ENCODE results near the gene GATAD2A. TPM values are rescaled to one million over a fixed set of nuclear protein-coding genes. Genes with fewer than 3 reads are reported as not detected.

The GATAD2A gene
- total and polyA plus RNA-seq, 9 of the 15 experiments (the other 6 are each of a cell fraction or from before 2014, with no cell fraction given) = 2.4 to 226 (median 44.2) TPM

DNA sequence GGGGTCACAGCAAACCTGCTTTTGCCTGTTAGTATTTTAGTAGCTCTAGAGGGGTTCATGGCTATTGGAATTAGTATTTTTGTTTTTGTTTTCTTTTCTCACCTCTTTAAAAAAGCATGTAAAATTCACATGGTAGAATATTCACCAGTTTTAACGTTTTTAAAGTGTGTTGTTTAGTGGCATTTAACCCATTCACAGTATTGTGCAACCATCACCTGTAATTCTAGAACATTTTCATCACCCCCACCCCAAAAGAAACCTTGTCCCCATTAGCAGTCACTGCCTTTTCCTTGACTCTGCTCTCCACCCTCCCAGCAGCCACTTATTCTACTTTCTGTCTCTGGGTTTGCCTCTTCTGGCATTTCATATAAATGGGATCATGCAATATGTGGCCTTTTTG is 39.8 kb downstream of the GATAD2A start:
- in situ Hi-C loops (cut with MboI) (no loop called here), intact Hi-C loops (cut with micrococcal nuclease) (loop anchor here (2.0 kb wide), 1 partner anchor 44 kb away; no protein-coding TSS in a partner anchor)
- Histone ChIP-seq H3K4me1 (replicated peaks in 1 of 2; ENCODE audit: control insufficient read depth in 2 of 2, insufficient read depth in 2 of 2, low read length in 2 of 2) (peaks cover 46 to 47% of the 10 kb centered on the region in 2 experiments), H3K36me3 (ENCODE audit: control insufficient read depth, insufficient read depth, low read length) (peaks cover 54% of the 10 kb centered on the region), H3K27ac (ENCODE audit: extremely low read depth, low read depth, low read length) (peak overlapping the region; percentile 73), H3K79me2 (ENCODE audit: control insufficient read depth, insufficient read depth, low read length) (peaks cover 99% of the 10 kb centered on the region), H3K9me1 (ENCODE audit: control insufficient read depth, insufficient read depth, low read length) (no peaks in the 10 kb centered on the region), H4K20me1 (replicated peaks; ENCODE audit: control insufficient read depth, insufficient read depth, low read length) (peaks cover 47% of the 10 kb centered on the region), H3K9me3 (replicated peaks; ENCODE audit: control insufficient read depth, insufficient read depth, low read depth, low read length) (no peaks in the 10 kb centered on the region), H2AFZ (ENCODE audit: low read depth, low read length) (no peak overlapping the region), H3K9ac (ENCODE audit: insufficient read depth in 1 of 2, low read depth in 2 of 2, low read length in 2 of 2) (peak overlapping the region; percentile 21 to 52; a peak in 2 of 4 replicates), H3K4me3 (no peak overlapping the region), H3K27me3 (ENCODE audit: control insufficient read depth in 2 of 2, insufficient read depth in 2 of 2, low read length in 2 of 2) (no peaks in the 10 kb centered on the region), H3K4me2 (ENCODE audit: insufficient read depth, low read length) (peak overlapping the region; percentile 76)
- ChIA-PET POLR2A (interaction anchor here (1.4 to 2.2 kb wide), 2 partner anchors 13 to 19 kb away, joined by 3 to 6 read pairs; no protein-coding TSS in a partner anchor), CTCF (ENCODE audit: low intra/inter-chr PET ratio) (no interaction called here)
- FAIRE-seq (no peak), DNase-seq (ENCODE audit: extremely low read depth in 1 of 4, low spot score in 3 of 4) (no peak), ATAC-seq (no peak)
- TF ChIP-seq ZNF668 (CRISPR knock-in tag; IDR thresholded peaks at IDR 0.05) (no peak), CEBPB (tag; IDR thresholded peaks at IDR 0.05) (peak; percentile 84), CEBPG (CRISPR knock-in tag; IDR thresholded peaks at IDR 0.05) (no peak), CEBPG (tag; conservative IDR thresholded peaks at IDR 0.05 in 1 of 2, IDR thresholded peaks at IDR 0.05 in 1 of 2) (peak in 1 of 2 experiments; percentile 62; a peak in 1 of 4 replicates), NR2F6 (CRISPR knock-in tag; IDR thresholded peaks at IDR 0.05) (no peak)
- WGBS (ENCODE audit: insufficient coverage, low coverage, missing lambda C conversion rate) = 0% methylated on average over 1 of the region's 1 CpG
- BruUV-seq (replicated peaks) = no TSS peak

DNA sequence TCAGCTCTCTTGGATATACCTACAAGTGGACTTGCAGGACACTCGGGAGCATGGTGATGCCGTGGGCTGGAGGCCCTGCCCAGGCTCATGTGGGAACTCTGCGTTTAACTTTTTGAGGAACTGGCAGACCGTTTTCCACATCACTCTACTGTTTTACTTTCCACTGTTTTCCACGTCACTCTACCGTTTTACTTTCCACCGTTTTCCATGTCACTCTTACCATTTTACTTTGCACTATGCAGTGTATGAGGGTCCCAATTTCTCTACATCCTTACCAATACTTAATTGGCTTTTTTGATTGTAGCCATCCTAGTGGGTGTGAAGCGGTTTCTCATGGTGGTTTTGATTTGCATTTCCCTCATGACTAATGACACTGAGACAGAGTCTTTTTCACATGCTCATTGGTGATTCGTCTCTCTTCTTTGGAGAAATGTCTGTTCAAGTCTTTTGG is 40.5 kb downstream of the GATAD2A start:
- Histone ChIP-seq H3K36me3 (ENCODE audit: control insufficient read depth, insufficient read depth, low read length) (peaks cover 54% of the 10 kb centered on the region), H3K27me3 (ENCODE audit: control insufficient read depth in 2 of 2, insufficient read depth in 2 of 2, low read length in 2 of 2) (no peaks in the 10 kb centered on the region), H3K79me2 (ENCODE audit: control insufficient read depth, insufficient read depth, low read length) (peaks cover 99% of the 10 kb centered on the region), H2AFZ (ENCODE audit: low read depth, low read length) (no peak overlapping the region), H3K27ac (ENCODE audit: extremely low read depth, low read depth, low read length) (peak overlapping the region; percentile 1; the same call in 2 of the 3 replicates), H4K20me1 (replicated peaks; ENCODE audit: control insufficient read depth, insufficient read depth, low read length) (peaks cover 47% of the 10 kb centered on the region), H3K9ac (ENCODE audit: insufficient read depth in 1 of 2, low read depth in 2 of 2, low read length in 2 of 2) (no peak overlapping the region), H3K4me2 (ENCODE audit: insufficient read depth, low read length) (peak overlapping the region; percentile 0; the same call in 1 of the 2 replicates), H3K4me3 (no peak overlapping the region), H3K9me1 (ENCODE audit: control insufficient read depth, insufficient read depth, low read length) (no peaks in the 10 kb centered on the region), H3K4me1 (replicated peaks in 1 of 2; ENCODE audit: control insufficient read depth in 2 of 2, insufficient read depth in 2 of 2, low read length in 2 of 2) (peaks cover 46 to 47% of the 10 kb centered on the region in 2 experiments), H3K9me3 (replicated peaks; ENCODE audit: control insufficient read depth, insufficient read depth, low read depth, low read length) (no peaks in the 10 kb centered on the region)
- peak; percentile 11 for FAIRE-seq
- no TSS peak for BruUV-seq (replicated peaks)
- ChIA-PET CTCF (ENCODE audit: low intra/inter-chr PET ratio) (no interaction called here), POLR2A (interaction anchor here (1.4 kb wide), 1 partner anchor 12 kb away, joined by 3 read pairs; no protein-coding TSS in a partner anchor)
- 72% methylated on average over 9 of the region's 9 CpGs for WGBS (ENCODE audit: insufficient coverage, low coverage, missing lambda C conversion rate)
- intact Hi-C loops (cut with micrococcal nuclease) (loop anchor here (2.0 kb wide), 1 partner anchor 43 kb away; no protein-coding TSS in a partner anchor), in situ Hi-C loops (cut with MboI) (no loop called here)
- ATAC-seq = no peak
- DNase-seq (ENCODE audit: extremely low read depth in 1 of 4, low spot score in 3 of 4) = no peak
- no peak for TF ChIP-seq POLR2B (IDR thresholded peaks at IDR 0.05; ENCODE audit: low read depth, partially characterized antibody)
- TF ChIP-seq, protein P1, sequence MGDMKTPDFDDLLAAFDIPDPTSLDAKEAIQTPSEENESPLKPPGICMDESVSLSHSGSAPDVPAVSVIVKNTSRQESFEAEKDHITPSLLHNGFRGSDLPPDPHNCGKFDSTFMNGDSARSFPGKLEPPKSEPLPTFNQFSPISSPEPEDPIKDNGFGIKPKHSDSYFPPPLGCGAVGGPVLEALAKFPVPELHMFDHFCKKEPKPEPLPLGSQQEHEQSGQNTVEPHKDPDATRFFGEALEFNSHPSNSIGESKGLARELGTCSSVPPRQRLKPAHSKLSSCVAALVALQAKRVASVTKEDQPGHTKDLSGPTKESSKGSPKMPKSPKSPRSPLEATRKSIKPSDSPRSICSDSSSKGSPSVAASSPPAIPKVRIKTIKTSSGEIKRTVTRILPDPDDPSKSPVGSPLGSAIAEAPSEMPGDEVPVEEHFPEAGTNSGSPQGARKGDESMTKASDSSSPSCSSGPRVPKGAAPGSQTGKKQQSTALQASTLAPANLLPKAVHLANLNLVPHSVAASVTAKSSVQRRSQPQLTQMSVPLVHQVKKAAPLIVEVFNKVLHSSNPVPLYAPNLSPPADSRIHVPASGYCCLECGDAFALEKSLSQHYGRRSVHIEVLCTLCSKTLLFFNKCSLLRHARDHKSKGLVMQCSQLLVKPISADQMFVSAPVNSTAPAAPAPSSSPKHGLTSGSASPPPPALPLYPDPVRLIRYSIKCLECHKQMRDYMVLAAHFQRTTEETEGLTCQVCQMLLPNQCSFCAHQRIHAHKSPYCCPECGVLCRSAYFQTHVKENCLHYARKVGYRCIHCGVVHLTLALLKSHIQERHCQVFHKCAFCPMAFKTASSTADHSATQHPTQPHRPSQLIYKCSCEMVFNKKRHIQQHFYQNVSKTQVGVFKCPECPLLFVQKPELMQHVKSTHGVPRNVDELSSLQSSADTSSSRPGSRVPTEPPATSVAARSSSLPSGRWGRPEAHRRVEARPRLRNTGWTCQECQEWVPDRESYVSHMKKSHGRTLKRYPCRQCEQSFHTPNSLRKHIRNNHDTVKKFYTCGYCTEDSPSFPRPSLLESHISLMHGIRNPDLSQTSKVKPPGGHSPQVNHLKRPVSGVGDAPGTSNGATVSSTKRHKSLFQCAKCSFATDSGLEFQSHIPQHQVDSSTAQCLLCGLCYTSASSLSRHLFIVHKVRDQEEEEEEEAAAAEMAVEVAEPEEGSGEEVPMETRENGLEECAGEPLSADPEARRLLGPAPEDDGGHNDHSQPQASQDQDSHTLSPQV (IDR thresholded peaks at IDR 0.05) = no peak
- TF ChIP-seq MTA2 (IDR thresholded peaks at IDR 0.05; ENCODE audit: low read depth) = no peak
- no peak for TF ChIP-seq TSC22D4 (tag; IDR thresholded peaks at IDR 0.05)
- TF ChIP-seq, protein P2, sequence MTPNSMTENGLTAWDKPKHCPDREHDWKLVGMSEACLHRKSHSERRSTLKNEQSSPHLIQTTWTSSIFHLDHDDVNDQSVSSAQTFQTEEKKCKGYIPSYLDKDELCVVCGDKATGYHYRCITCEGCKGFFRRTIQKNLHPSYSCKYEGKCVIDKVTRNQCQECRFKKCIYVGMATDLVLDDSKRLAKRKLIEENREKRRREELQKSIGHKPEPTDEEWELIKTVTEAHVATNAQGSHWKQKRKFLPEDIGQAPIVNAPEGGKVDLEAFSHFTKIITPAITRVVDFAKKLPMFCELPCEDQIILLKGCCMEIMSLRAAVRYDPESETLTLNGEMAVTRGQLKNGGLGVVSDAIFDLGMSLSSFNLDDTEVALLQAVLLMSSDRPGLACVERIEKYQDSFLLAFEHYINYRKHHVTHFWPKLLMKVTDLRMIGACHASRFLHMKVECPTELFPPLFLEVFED (CRISPR knock-in tag; conservative IDR thresholded peaks at IDR 0.05) = 0 out of 2 replicates have a peak, but pooled peaks have one; percentile 12
